CD14-positive monocyte (primary cell): ENCODE results near the gene NSD2. TPM values are rescaled to one million over a fixed set of nuclear protein-coding genes. Genes with fewer than 3 reads are reported as not detected.

Experiments
- DNase-seq, 3 donors: peaks; one replicate each; pipeline ENCODE4 v3.0.0-alpha.2; 2011 to 2022
- H2AFZ ChIP-seq: 2 replicates; pipeline ENCODE4 v1.6.0; 2012; ENCODE audit warnings: mild to moderate bottlenecking, low read depth, low read length, inconsistent platforms; ENCODE audit not compliant: insufficient read depth, poor library complexity, severe bottlenecking
- H3K27ac ChIP-seq, 2 donors: 1 replicate in 1 of 2; 2 replicates in 1 of 2; pipeline ENCODE4 v1.5.1; 2012 to 2013; ENCODE audit warnings: low read length in 2 of 2, control low read depth in 1 of 2, inconsistent platforms in 1 of 2, low read depth in 1 of 2, mild to moderate bottlenecking in 1 of 2
- H3K27me3 ChIP-seq, 2 donors: one replicate each; pipeline versions ENCODE4 v1.6.0 to v1.6.1; 2011 to 2013; ENCODE audit warnings: low read length in 2 of 2; ENCODE audit not compliant: control insufficient read depth in 2 of 2, insufficient read depth in 2 of 2
- H3K36me3 ChIP-seq, 2 donors: replicated peaks in 1 of 2; 1 replicate in 1 of 2; 2 replicates in 1 of 2; pipeline versions ENCODE4 v1.5.1 to v1.6.1; 2012 to 2013; ENCODE audit warnings: low read length in 2 of 2, control low read depth in 1 of 2, inconsistent platforms in 1 of 2, mild to moderate bottlenecking in 1 of 2; ENCODE audit not compliant: insufficient read depth in 2 of 2, control insufficient read depth in 1 of 2
- H3K4me1 ChIP-seq, 2 donors: 1 replicate in 1 of 2; 2 replicates in 1 of 2; pipeline versions ENCODE4 v1.5.1 to v1.6.1; 2012 to 2013; ENCODE audit warnings: low read length in 2 of 2, control low read depth in 1 of 2, inconsistent platforms in 1 of 2, mild to moderate bottlenecking in 1 of 2, moderate library complexity in 1 of 2; ENCODE audit not compliant: insufficient read depth in 2 of 2, control insufficient read depth in 1 of 2
- H3K4me2 ChIP-seq: replicated peaks from 2 replicates; pipeline ENCODE3; 2012; ENCODE audit warnings: low read length, moderate library complexity, mild to moderate bottlenecking; ENCODE audit not compliant: poor library complexity, severe bottlenecking; ENCODE audit errors: extremely low read depth
- H3K4me3 ChIP-seq, 3 experiments: fragments of 200-600 bp in 1 of 3; sonication (generic) in 1 of 3; replicated peaks in 1 of 3; 1 replicate in 2 of 3; 2 replicates in 1 of 3; pipeline ENCODE4 v1.5.1; 2011 to 2013; ENCODE audit warnings: low read length in 3 of 3, mild to moderate bottlenecking in 3 of 3, control low read depth in 2 of 3, low read depth in 2 of 3, inconsistent platforms in 1 of 3, moderate library complexity in 1 of 3
- H3K79me2 ChIP-seq: 2 replicates; pipeline ENCODE4 v1.6.0; 2012; ENCODE audit warnings: mild to moderate bottlenecking, control low read depth, inconsistent platforms, low read length, moderate library complexity; ENCODE audit not compliant: insufficient read depth
- H3K9ac ChIP-seq: 2 replicates; pipeline ENCODE4 v1.6.0; 2017; ENCODE audit warnings: low read length, mild to moderate bottlenecking; ENCODE audit not compliant: insufficient read depth, poor library complexity, severe bottlenecking
- H3K9me3 ChIP-seq, 2 donors: replicated peaks in 1 of 2; 1 replicate in 1 of 2; 2 replicates in 1 of 2; pipeline versions ENCODE4 v1.5.1 to v1.6.1; 2012 to 2013; ENCODE audit warnings: low read length in 2 of 2, control low read depth in 1 of 2; ENCODE audit not compliant: control insufficient read depth in 1 of 2, insufficient read depth in 1 of 2
- H4K20me1 ChIP-seq: 2 replicates; pipeline ENCODE4 v1.6.0; 2012; ENCODE audit warnings: mild to moderate bottlenecking, low read length, control low read depth, moderate library complexity; ENCODE audit not compliant: insufficient read depth
- H3K27ac Mint-ChIP-seq, 7 donors: one replicate each; pipeline ENCODE4 v1.8.0; 2020; ENCODE audit warnings: mild to moderate bottlenecking in 7 of 7, mixed read lengths in 7 of 7, moderate library complexity in 6 of 7, inconsistent platforms in 2 of 7
- H3K27me3 Mint-ChIP-seq, 3 donors: one replicate each; pipeline ENCODE4 v1.8.0; 2021 to 2022; ENCODE audit warnings: low read depth in 3 of 3, mild to moderate bottlenecking in 3 of 3, mixed read lengths in 3 of 3, moderate library complexity in 3 of 3, inconsistent platforms in 1 of 3
- H3K36me3 Mint-ChIP-seq, 2 donors: one replicate each; pipeline ENCODE4 v1.8.0; 2020; ENCODE audit warnings: mixed read lengths in 2 of 2, inconsistent platforms in 1 of 2, mild to moderate bottlenecking in 1 of 2
- H3K4me1 Mint-ChIP-seq: one replicate; pipeline ENCODE4 v1.8.0; 2020; ENCODE audit warnings: mild to moderate bottlenecking, mixed read lengths
- H3K4me3 Mint-ChIP-seq, 2 donors: one replicate each; pipeline ENCODE4 v1.8.0; 2020; ENCODE audit warnings: mild to moderate bottlenecking in 2 of 2, mixed read lengths in 2 of 2, moderate library complexity in 1 of 2
- H3K9me3 Mint-ChIP-seq, 7 donors: one replicate each; pipeline ENCODE4 v1.8.0; 2020 to 2022; ENCODE audit warnings: mixed read lengths in 7 of 7, mild to moderate bottlenecking in 6 of 7, moderate library complexity in 6 of 7, inconsistent platforms in 2 of 7
- WGBS: methylation state at CpG from one replicate; pipeline ENCODE4 v1.1.5; 2013; ENCODE audit warnings: missing lambda C conversion rate; ENCODE audit not compliant: insufficient coverage; 5-methylcytosine and 5-hydroxymethylcytosine counted together
- intact Hi-C, 2 donors: fragments of 100-400 bp; cut with micrococcal nuclease; formaldehyde crosslinking; loops; one replicate each; pipeline versions ENCODE4 v1.15.0 to v1.15.1; 2023
- polyA plus RNA-seq, 3 donors: library from polyadenylated mRNA; depleted of rRNA in 1 of 3; unstranded in 2 of 3; stranded (reverse) in 1 of 3; fragments of 300-500 nt in 2 of 3; fragments of >200 nt in 1 of 3; fragmentation: Illumina TruSeq in 2 of 3; gene quantifications; 1 replicate in 2 of 3; 2 replicates in 1 of 3; pipeline ENCODE4 v1.2.3, GENCODE V29; 2012 to 2021
- TF ChIP-seq, protein P1 (sequence below): fragments of 200-600 bp; IDR thresholded peaks from one replicate; pipeline ENCODE4 v1.8.0; 2022; ENCODE audit warnings: antibody characterized with exemption, mild to moderate bottlenecking

Gene NSD2
- polyA plus RNA-seq, 3 donors, result 1.9 to 8.7 (median 2.3) TPM

DNA sequence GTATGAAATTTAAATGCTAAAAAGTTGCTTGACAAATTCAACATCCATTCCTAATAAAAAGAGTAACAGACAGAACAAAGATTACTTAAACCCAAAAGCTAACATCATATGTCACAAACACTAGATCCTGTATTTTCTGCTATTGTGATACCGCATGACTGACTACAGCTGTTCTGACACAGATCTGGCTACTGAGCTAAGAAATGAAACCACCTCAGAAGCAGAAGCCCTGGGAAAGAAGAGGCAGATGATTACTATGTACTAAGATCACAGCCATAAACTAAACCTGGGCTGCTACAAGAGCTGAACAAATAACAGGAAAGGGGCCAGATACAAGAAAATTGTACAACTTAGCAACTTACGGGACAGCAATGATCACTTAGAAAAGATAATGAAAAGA is 24.6 kb upstream of the NSD2 start:
- no peak overlapping the region for H3K4me3 Mint-ChIP-seq
- no peaks in the 10 kb centered on the region for H3K27me3 ChIP-seq
- no peak overlapping the region for H2AFZ ChIP-seq
- no peak overlapping the region for H3K4me2 ChIP-seq
- DNase-seq, result no peak
- WGBS, result 80% methylated on average over 1 of the region's 2 CpGs
- H3K27ac Mint-ChIP-seq, result no peak overlapping the region
- H3K27ac ChIP-seq, result no peak overlapping the region
- TF ChIP-seq, protein P1, sequence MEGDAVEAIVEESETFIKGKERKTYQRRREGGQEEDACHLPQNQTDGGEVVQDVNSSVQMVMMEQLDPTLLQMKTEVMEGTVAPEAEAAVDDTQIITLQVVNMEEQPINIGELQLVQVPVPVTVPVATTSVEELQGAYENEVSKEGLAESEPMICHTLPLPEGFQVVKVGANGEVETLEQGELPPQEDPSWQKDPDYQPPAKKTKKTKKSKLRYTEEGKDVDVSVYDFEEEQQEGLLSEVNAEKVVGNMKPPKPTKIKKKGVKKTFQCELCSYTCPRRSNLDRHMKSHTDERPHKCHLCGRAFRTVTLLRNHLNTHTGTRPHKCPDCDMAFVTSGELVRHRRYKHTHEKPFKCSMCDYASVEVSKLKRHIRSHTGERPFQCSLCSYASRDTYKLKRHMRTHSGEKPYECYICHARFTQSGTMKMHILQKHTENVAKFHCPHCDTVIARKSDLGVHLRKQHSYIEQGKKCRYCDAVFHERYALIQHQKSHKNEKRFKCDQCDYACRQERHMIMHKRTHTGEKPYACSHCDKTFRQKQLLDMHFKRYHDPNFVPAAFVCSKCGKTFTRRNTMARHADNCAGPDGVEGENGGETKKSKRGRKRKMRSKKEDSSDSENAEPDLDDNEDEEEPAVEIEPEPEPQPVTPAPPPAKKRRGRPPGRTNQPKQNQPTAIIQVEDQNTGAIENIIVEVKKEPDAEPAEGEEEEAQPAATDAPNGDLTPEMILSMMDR, result no peak
- H3K27me3 Mint-ChIP-seq, result no peaks in the 10 kb centered on the region
- no peaks in the 10 kb centered on the region for H3K4me1 Mint-ChIP-seq
- peaks cover 14% of the 10 kb centered on the region for H4K20me1 ChIP-seq
- H3K9me3 Mint-ChIP-seq, result peaks cover 0 to 2% (median 0%) of the 10 kb centered on the region in 7 donors
- intact Hi-C loops, result loop anchor here in 1 of 2 donors (5.0 kb wide), 1 partner anchor 61 kb away; no protein-coding TSS in a partner anchor
- peaks cover 36 to 64% of the 10 kb centered on the region in 2 donors for H3K36me3 ChIP-seq
- no peak overlapping the region for H3K9ac ChIP-seq
- H3K36me3 Mint-ChIP-seq, result peaks cover 49 to 64% of the 10 kb centered on the region in 2 donors
- H3K9me3 ChIP-seq, result no peaks in the 10 kb centered on the region
- no peak overlapping the region for H3K4me3 ChIP-seq
- H3K79me2 ChIP-seq, result peaks cover 24% of the 10 kb centered on the region
- no peaks in the 10 kb centered on the region for H3K4me1 ChIP-seq

DNA sequence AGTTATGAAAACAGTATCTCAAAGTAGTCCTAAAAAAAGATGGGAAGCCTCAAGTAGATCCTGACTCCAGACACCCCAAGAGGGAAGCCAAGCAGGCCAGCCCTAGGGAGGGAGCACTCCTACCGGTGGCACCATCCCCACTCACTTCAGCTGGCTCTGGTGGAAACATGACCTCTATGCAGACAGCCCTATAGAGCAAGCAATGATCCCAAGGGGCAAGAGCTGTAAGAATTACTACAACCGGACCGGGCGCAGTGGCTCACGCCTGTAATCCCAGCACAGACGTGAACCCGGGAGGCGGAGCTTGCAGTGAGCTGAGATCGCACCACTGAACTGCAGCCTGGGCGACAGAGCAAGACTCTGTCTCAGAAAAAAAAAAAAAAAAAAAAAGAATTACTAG is 20.9 kb upstream of the NSD2 start:
- peaks cover 8 to 9% of the 10 kb centered on the region in 2 donors for H3K4me1 ChIP-seq
- no peak overlapping the region for H2AFZ ChIP-seq
- TF ChIP-seq, protein P1, result no peak
- Mint-ChIP-seq H3K27me3 (no peaks in the 10 kb centered on the region), H3K4me1 (peaks cover 15% of the 10 kb centered on the region), H3K36me3 (peaks cover 25 to 49% of the 10 kb centered on the region in 2 donors), H3K27ac (no peak overlapping the region), H3K9me3 (peaks cover 0 to 2% (median 0%) of the 10 kb centered on the region in 7 donors), H3K4me3 (no peak overlapping the region)
- intact Hi-C loops, result loop anchor here (10.0 kb wide), 3 partner anchors 55 to 1115 kb away; partner anchors contain the start of genes GRK4 (in 2 of the 2), NOP14 (in 2 of the 2), TACC3 (in 1 of the 2) and TMEM129 (in 1 of the 2)
- DNase-seq, result no peak
- H3K27me3 ChIP-seq, result no peaks in the 10 kb centered on the region
- peaks cover 15 to 37% of the 10 kb centered on the region in 2 donors for H3K36me3 ChIP-seq
- no peak overlapping the region for H3K4me2 ChIP-seq
- H3K9me3 ChIP-seq, result no peaks in the 10 kb centered on the region
- H3K9ac ChIP-seq, result no peak overlapping the region
- H3K27ac ChIP-seq, result no peak overlapping the region
- H4K20me1 ChIP-seq, result peaks cover 29% of the 10 kb centered on the region
- peaks cover 51% of the 10 kb centered on the region for H3K79me2 ChIP-seq
- 94% methylated on average over 4 of the region's 10 CpGs for WGBS
- no peak overlapping the region for H3K4me3 ChIP-seq
